Fibroblast of lung (primary cell): ENCODE results near the gene GGTLC2. TPM values are rescaled to one million over a fixed set of nuclear protein-coding genes. Genes with fewer than 3 reads are reported as not detected.

ENCODE experiments used
- DNase-seq, 2 donors: peaks; one replicate each; pipeline versions ENCODE4 v3.0.0 to v3.0.0-alpha.2; 2010; ENCODE audit warnings: low read depth in 2 of 2
- H2AFZ ChIP-seq: 2 replicates; pipeline ENCODE4 v1.5.1; 2012; ENCODE audit warnings: low read length, control low read depth, inconsistent platforms
- H3K27ac ChIP-seq: 2 replicates; pipeline ENCODE4 v1.5.1; 2011; ENCODE audit warnings: low read length, control low read depth; ENCODE audit not compliant: insufficient read depth
- H3K27me3 ChIP-seq: 2 replicates; pipeline ENCODE4 v1.5.1; 2011; ENCODE audit warnings: mild to moderate bottlenecking, low read length; ENCODE audit not compliant: control insufficient read depth, insufficient read depth
- H3K36me3 ChIP-seq: 2 replicates; pipeline ENCODE4 v1.5.1; 2011; ENCODE audit warnings: low read length; ENCODE audit not compliant: control insufficient read depth, insufficient read depth
- H3K4me1 ChIP-seq: 2 replicates; pipeline ENCODE4 v1.5.1; 2011; ENCODE audit warnings: low read length; ENCODE audit not compliant: control insufficient read depth, insufficient read depth; ENCODE audit errors: extremely low read depth
- H3K4me2 ChIP-seq: 2 replicates; pipeline ENCODE4 v1.5.1; 2011; ENCODE audit warnings: low read length, control low read depth; ENCODE audit not compliant: insufficient read depth; ENCODE audit errors: extremely low read depth
- H3K4me3 ChIP-seq, 4 experiments: fragments of 200-600 bp in 1 of 4; sonication (generic) in 1 of 4; replicated peaks in 1 of 4; 2 replicates each; pipeline ENCODE4 v1.5.1; 2011 to 2016; ENCODE audit warnings: low read length in 4 of 4, low read depth in 3 of 4, mild to moderate bottlenecking in 3 of 4, control low read depth in 2 of 4, inconsistent platforms in 1 of 4, mixed read lengths in 1 of 4; ENCODE audit not compliant: insufficient read depth in 1 of 4; ENCODE audit errors: control extremely low read depth in 1 of 4
- H3K79me2 ChIP-seq: 2 replicates; pipeline ENCODE4 v1.5.1; 2012; ENCODE audit warnings: mild to moderate bottlenecking, low read length, inconsistent platforms; ENCODE audit not compliant: control insufficient read depth, insufficient read depth
- H3K9ac ChIP-seq: 2 replicates; pipeline ENCODE4 v1.5.1; 2011; ENCODE audit warnings: mild to moderate bottlenecking, low read length, control low read depth; ENCODE audit not compliant: insufficient read depth
- H3K9me3 ChIP-seq: 2 replicates; pipeline ENCODE4 v1.5.1; 2012; ENCODE audit warnings: low read depth, low read length; ENCODE audit not compliant: control insufficient read depth, insufficient read depth
- H4K20me1 ChIP-seq: 2 replicates; pipeline ENCODE4 v1.5.1; 2011; ENCODE audit warnings: low read length; ENCODE audit not compliant: control insufficient read depth, insufficient read depth; ENCODE audit errors: extremely low read depth
- CTCF ChIP-seq, 2 donors: IDR thresholded peaks in 1 of 2; conservative IDR thresholded peaks in 1 of 2; 1 replicate in 1 of 2; 2 replicates in 1 of 2; pipeline ENCODE4 v1.5.1; 2011 to 2012; ENCODE audit warnings: low read length in 2 of 2, control low read depth in 1 of 2, inconsistent platforms in 1 of 2, low read depth in 1 of 2, mild to moderate bottlenecking in 1 of 2
- EZH2 ChIP-seq: IDR thresholded peaks from 2 replicates; pipeline ENCODE4 v1.5.1; 2012; ENCODE audit warnings: low read length, control low read depth, mild to moderate bottlenecking; ENCODE audit errors: missing control alignments
- polyA plus RNA-seq, 2 donors: library from polyadenylated mRNA; depleted of rRNA in 1 of 2; stranded (reverse) in 1 of 2; unstranded in 1 of 2; fragments of >200 nt; gene quantifications; 2 replicates each; pipeline ENCODE4 v1.2.1, GENCODE V29; 2011 to 2012; ENCODE audit warnings: missing spikeins in 1 of 2
- total RNA-seq: library from RNA; depleted of rRNA; stranded (reverse); fragments of >200 nt; gene quantifications from 2 replicates; pipeline ENCODE4 v1.2.1, GENCODE V29; 2014

Gene GGTLC2
- total and polyA plus RNA-seq, 2 donors (not counting 1 experiment from before 2014, with no cell fraction given), result not detected

- H3K9me3 ChIP-seq, result no peaks in the 10 kb centered on the region
- H3K9ac ChIP-seq, result no peak overlapping the region
- H3K27me3 ChIP-seq, result no peaks in the 10 kb centered on the region
- TF ChIP-seq EZH2, result no peak
- no peak for TF ChIP-seq CTCF (conservative IDR thresholded peaks at IDR 0.05 in 1 of 2, IDR thresholded peaks at IDR 0.05 in 1 of 2; ENCODE audit: low read depth in 1 of 2, low read length in 2 of 2)
- no peaks in the 10 kb centered on the region for H3K4me1 ChIP-seq
- no peak for DNase-seq
- no peaks in the 10 kb centered on the region for H4K20me1 ChIP-seq
- H3K27ac ChIP-seq, result no peak overlapping the region
- H3K79me2 ChIP-seq, result no peaks in the 10 kb centered on the region
- no peak overlapping the region for H2AFZ ChIP-seq
- no peak overlapping the region for H3K4me3 ChIP-seq
- H3K4me2 ChIP-seq, result no peak overlapping the region
- H3K36me3 ChIP-seq, result no peaks in the 10 kb centered on the region
These were observed 27.8 kb upstream of the GGTLC2 start for GRCh38 chr22:22616636-22617035.

- H3K4me3 ChIP-seq, result no peak overlapping the region
- no peaks in the 10 kb centered on the region for H3K36me3 ChIP-seq
- TF ChIP-seq EZH2 (no peak), CTCF (conservative IDR thresholded peaks at IDR 0.05 in 1 of 2, IDR thresholded peaks at IDR 0.05 in 1 of 2; ENCODE audit: low read depth in 1 of 2, low read length in 2 of 2) (no peak)
- H3K9me3 ChIP-seq, result no peaks in the 10 kb centered on the region
- DNase-seq, result no peak
- no peak overlapping the region for H3K9ac ChIP-seq
- no peaks in the 10 kb centered on the region for H4K20me1 ChIP-seq
- no peaks in the 10 kb centered on the region for H3K27me3 ChIP-seq
- no peak overlapping the region for H3K4me2 ChIP-seq
- H3K27ac ChIP-seq, result no peak overlapping the region
- no peak overlapping the region for H2AFZ ChIP-seq
- H3K79me2 ChIP-seq, result no peaks in the 10 kb centered on the region
- H3K4me1 ChIP-seq, result no peaks in the 10 kb centered on the region
These were observed 26.0 kb upstream of the GGTLC2 start for GRCh38 chr22:22618448-22618847.

- DNase-seq, result no peak
- H3K4me2 ChIP-seq, result no peak overlapping the region
- no peaks in the 10 kb centered on the region for H3K79me2 ChIP-seq
- no peak overlapping the region for H2AFZ ChIP-seq
- H4K20me1 ChIP-seq, result no peaks in the 10 kb centered on the region
- no peaks in the 10 kb centered on the region for H3K36me3 ChIP-seq
- H3K4me1 ChIP-seq, result no peaks in the 10 kb centered on the region
- H3K9me3 ChIP-seq, result no peaks in the 10 kb centered on the region
- no peak overlapping the region for H3K4me3 ChIP-seq
- no peaks in the 10 kb centered on the region for H3K27me3 ChIP-seq
- no peak overlapping the region for H3K9ac ChIP-seq
- H3K27ac ChIP-seq, result no peak overlapping the region
- TF ChIP-seq CTCF (conservative IDR thresholded peaks at IDR 0.05 in 1 of 2, IDR thresholded peaks at IDR 0.05 in 1 of 2; ENCODE audit: low read depth in 1 of 2, low read length in 2 of 2) (no peak), EZH2 (no peak)
These were observed 25.5 kb upstream of the GGTLC2 start for GRCh38 chr22:22618923-22619322.
